ENCODE measurements around the gene IQSEC1.

GRCh38 chr3:13066236-13066635 is 7.0 kb downstream of the IQSEC1 start:
- TF ChIP-seq CTCF (IDR thresholded peaks at IDR 0.05) (no peak), POLR2AphosphoS5 (IDR thresholded peaks at IDR 0.05) (no peak), POLR2A (IDR thresholded peaks at IDR 0.05) (no peak)

Data from breast epithelium (tissue), 3 donors.